K562 (cell line): ENCODE data around the gene NTM. TPM values are rescaled to one million over a fixed set of nuclear protein-coding genes. Genes with fewer than 3 reads are reported as not detected.

ENCODE experiments used
- CREB3 ChIP-seq: fragments of 450-650 bp; conservative IDR thresholded peaks from 2 replicates; pipeline ENCODE4 v1.6.1; 2016; ENCODE audit warnings: missing genetic modification characterization, low read depth, mild to moderate bottlenecking, missing compliant biosample characterization, moderate library complexity
- ETS1 ChIP-seq: conservative IDR thresholded peaks from 2 replicates; pipeline ENCODE4 v1.6.1; 2011; ENCODE audit warnings: low read depth, mild to moderate bottlenecking, low read length; ENCODE audit not compliant: control insufficient read depth
- ZNF274 ChIP-seq: IDR thresholded peaks from 2 replicates; pipeline ENCODE4 v1.6.1; 2011; ENCODE audit warnings: low read depth, mild to moderate bottlenecking, low read length, moderate library complexity, borderline replicate concordance
- polyA plus RNA-seq, 8 experiments: library from polyadenylated mRNA; depleted of rRNA in 4 of 8; stranded (reverse) in 5 of 8; unstranded in 3 of 8; fragments of >200 nt; fragmentation: Nextera tagmentation in 2 of 8; fragmentation: Illumina TruSeq in 1 of 8; extraction: Ambion mirVana in 2 of 8; extraction: Trizol in 1 of 8; gene quantifications; 2 replicates each; pipeline versions ENCODE4 v1.2.1 to v1.2.3, GENCODE V29; 2011 to 2014; ENCODE audit warnings: inconsistent platforms in 1 of 8, missing spikeins in 1 of 8
- total RNA-seq, 7 experiments: library from RNA; depleted of rRNA in 6 of 7; stranded (reverse); fragments of >200 nt in 6 of 7; fragmentation: Illumina TruSeq in 2 of 7; extraction: Trizol in 2 of 7; gene quantifications; 2 replicates each; pipeline versions ENCODE4 v1.2.1 to v1.2.3, GENCODE V29; 2011 to 2021; ENCODE audit warnings: low replicate concordance in 1 of 7
- TF ChIP-seq, protein P1 (sequence below): sonication (generic); formaldehyde crosslinking; IDR thresholded peaks from 2 replicates; pipeline ENCODE4 v1.8.1; 2023; ENCODE audit warnings: mild to moderate bottlenecking, missing genetic modification reagents

NTM gene
- total and polyA plus RNA-seq, 9 of the 15 experiments (the other 6 are each of a cell fraction or from before 2014, with no cell fraction given) = not detected

GRCh38 chr11:131546218-131546895, 175.9 kb downstream of the NTM start (continued):
- no peak for TF ChIP-seq ETS1
- TF ChIP-seq, protein P1, sequence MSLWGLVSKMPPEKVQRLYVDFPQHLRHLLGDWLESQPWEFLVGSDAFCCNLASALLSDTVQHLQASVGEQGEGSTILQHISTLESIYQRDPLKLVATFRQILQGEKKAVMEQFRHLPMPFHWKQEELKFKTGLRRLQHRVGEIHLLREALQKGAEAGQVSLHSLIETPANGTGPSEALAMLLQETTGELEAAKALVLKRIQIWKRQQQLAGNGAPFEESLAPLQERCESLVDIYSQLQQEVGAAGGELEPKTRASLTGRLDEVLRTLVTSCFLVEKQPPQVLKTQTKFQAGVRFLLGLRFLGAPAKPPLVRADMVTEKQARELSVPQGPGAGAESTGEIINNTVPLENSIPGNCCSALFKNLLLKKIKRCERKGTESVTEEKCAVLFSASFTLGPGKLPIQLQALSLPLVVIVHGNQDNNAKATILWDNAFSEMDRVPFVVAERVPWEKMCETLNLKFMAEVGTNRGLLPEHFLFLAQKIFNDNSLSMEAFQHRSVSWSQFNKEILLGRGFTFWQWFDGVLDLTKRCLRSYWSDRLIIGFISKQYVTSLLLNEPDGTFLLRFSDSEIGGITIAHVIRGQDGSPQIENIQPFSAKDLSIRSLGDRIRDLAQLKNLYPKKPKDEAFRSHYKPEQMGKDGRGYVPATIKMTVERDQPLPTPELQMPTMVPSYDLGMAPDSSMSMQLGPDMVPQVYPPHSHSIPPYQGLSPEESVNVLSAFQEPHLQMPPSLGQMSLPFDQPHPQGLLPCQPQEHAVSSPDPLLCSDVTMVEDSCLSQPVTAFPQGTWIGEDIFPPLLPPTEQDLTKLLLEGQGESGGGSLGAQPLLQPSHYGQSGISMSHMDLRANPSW (CRISPR knock-in tag) = no peak
- TF ChIP-seq CREB3 (tag) = no peak
- no peak for TF ChIP-seq ZNF274
